GM18526 (cell line): ENCODE measurements around the gene KCTD2.

ENCODE experiments used
- POLR2A ChIP-seq: IDR thresholded peaks from 3 replicates; pipeline ENCODE4 v1.6.1; 2011; ENCODE audit not compliant: insufficient read length; ENCODE audit errors: extremely low read depth

KCTD2 gene

GRCh38 chr17:75041656-75042280, 5.3 kb upstream of the KCTD2 start:
- no peak for TF ChIP-seq POLR2A

- no peak for TF ChIP-seq POLR2A
Measured at GRCh38 chr17:75044716-75045115, 2.3 kb upstream of the KCTD2 start.

GRCh38 chr17:75047398-75048098, 523 bp downstream of the KCTD2 start:
- TF ChIP-seq POLR2A: no peak

GRCh38 chr17:75048249-75048878, 1.3 kb downstream of the KCTD2 start:
- TF ChIP-seq POLR2A: no peak

GRCh38 chr17:75049057-75049456, 2.0 kb downstream of the KCTD2 start:
- TF ChIP-seq POLR2A: no peak

GRCh38 chr17:75049706-75050105, 2.7 kb downstream of the KCTD2 start:
- TF ChIP-seq POLR2A: no peak

GRCh38 chr17:75051941-75052340, 4.9 kb downstream of the KCTD2 start:
- TF ChIP-seq POLR2A: no peak

GRCh38 chr17:75059369-75060345, 12.6 kb downstream of the KCTD2 start:
- no peak for TF ChIP-seq POLR2A

- no peak for TF ChIP-seq POLR2A
Measured at GRCh38 chr17:75060434-75061054, 13.5 kb downstream of the KCTD2 start.

- TF ChIP-seq POLR2A: no peak
Measured at GRCh38 chr17:75061055-75061438, 14.0 kb downstream of the KCTD2 start.

- no peak for TF ChIP-seq POLR2A
Measured at GRCh38 chr17:75061618-75062017, 14.6 kb downstream of the KCTD2 start.

GRCh38 chr17:75063201-75063600, 16.2 kb downstream of the KCTD2 start:
- TF ChIP-seq POLR2A: no peak

- no peak for TF ChIP-seq POLR2A
Measured at GRCh38 chr17:75063626-75064025, 16.6 kb downstream of the KCTD2 start.

GRCh38 chr17:75064040-75064439, 17.0 kb downstream of the KCTD2 start:
- no peak for TF ChIP-seq POLR2A

GRCh38 chr17:75064460-75064859, 17.4 kb downstream of the KCTD2 start:
- TF ChIP-seq POLR2A: no peak
